GM21526 (cell line): Measurements from ENCODE around the gene MAGEA2B.
"Not testable (repeated sequence)": the region's sequence is repeated elsewhere in the genome, so short reads cannot be mapped to it uniquely, and the experiment has no call there.

ENCODE experiments used
- ATAC-seq: cut with Tn5 transposase; IDR thresholded peaks from one replicate; pipeline ENCODE4 v1.9.1; 2021; ENCODE audit warnings: moderate library complexity; ENCODE audit not compliant: unreplicated experiment, low FRiP score

The MAGEA2B gene

GRCh38 chrX:152754871-152755270 lies 40.4 kb downstream of the MAGEA2B start:
- not testable (repeated sequence) for ATAC-seq

- not testable (repeated sequence) for ATAC-seq
These were observed 44.5 kb downstream of the MAGEA2B start, which contains the start of gene CSAG3 for GRCh38 chrX:152758918-152759317. Gene CSAG3 (plus strand): TSS chrX:152759218.

- ATAC-seq, result not testable (repeated sequence)
These were observed 45.1 kb downstream of the MAGEA2B start for GRCh38 chrX:152759544-152759943.

- not testable (repeated sequence) for ATAC-seq
These were observed 47.2 kb downstream of the MAGEA2B start for GRCh38 chrX:152761582-152761981.

- ATAC-seq, result not testable (repeated sequence)
These were observed 52.1 kb downstream of the MAGEA2B start for GRCh38 chrX:152766562-152766961.
